Cardiac fibroblast (primary cell): Measurements from ENCODE around the gene TBC1D12.
"Not testable (repeated sequence)": the region's sequence is repeated elsewhere in the genome, so short reads cannot be mapped to it uniquely, and the experiment has no call there.

Experiments
- DNase-seq, 2 donors: peaks; one replicate each; pipeline versions ENCODE4 v3.0.0 to v3.0.0-alpha.2; 2010; ENCODE audit warnings: low read depth in 2 of 2
- H3K4me3 ChIP-seq, 2 donors: replicated peaks in 1 of 2; 1 replicate in 1 of 2; 2 replicates in 1 of 2; pipeline ENCODE4 v1.5.1; 2011; ENCODE audit warnings: low read depth in 2 of 2, low read length in 2 of 2, mild to moderate bottlenecking in 2 of 2, moderate library complexity in 1 of 2
- TF ChIP-seq, protein P1 (sequence below): IDR thresholded peaks from one replicate; pipeline ENCODE4 v1.5.1; 2011; ENCODE audit warnings: low read depth, mild to moderate bottlenecking, low read length, inconsistent platforms

The TBC1D12 gene

DNA sequence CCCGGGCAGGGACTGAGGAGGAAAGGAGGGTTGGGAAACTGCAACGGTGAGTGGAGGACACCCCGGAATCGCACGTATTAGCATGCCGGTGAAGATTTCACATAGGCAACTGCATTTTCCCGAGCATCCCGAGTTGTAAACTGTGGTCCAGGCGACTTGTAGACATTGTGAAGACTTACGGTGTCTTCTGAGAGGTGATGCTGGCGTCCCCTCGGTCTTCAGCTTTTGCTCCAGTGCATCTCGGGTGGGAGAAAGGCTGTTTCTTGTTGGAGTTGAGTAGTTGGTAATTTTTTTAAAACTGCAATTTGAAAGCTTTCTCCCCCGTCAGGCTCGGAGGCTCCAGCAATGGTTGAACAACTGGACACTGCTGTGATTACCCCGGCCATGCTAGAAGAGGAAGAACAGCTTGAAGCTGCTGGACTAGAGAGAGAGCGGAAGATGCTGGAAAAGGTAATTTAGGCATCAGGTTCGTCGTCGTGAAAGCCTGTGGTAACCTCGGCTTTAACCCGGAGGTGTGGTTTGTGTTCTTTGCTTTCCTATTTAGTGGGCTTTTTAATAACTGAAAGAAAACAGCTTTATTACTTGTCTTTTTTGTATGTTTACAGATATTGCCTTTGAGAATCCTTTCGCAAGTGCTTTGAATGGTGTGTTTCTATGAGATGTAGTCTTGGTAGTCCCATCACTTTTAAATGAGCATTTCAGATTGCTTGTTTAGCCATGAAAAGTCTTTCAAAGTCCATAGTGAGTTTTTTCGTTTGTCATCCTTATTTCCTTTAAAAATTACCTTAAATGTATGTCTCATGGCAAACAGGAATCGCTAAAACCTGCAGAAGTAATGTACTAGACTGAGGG, 143.9 kb downstream of the TBC1D12 start:
- peak; percentile 14 to 30 for DNase-seq
- TF ChIP-seq, protein P1, sequence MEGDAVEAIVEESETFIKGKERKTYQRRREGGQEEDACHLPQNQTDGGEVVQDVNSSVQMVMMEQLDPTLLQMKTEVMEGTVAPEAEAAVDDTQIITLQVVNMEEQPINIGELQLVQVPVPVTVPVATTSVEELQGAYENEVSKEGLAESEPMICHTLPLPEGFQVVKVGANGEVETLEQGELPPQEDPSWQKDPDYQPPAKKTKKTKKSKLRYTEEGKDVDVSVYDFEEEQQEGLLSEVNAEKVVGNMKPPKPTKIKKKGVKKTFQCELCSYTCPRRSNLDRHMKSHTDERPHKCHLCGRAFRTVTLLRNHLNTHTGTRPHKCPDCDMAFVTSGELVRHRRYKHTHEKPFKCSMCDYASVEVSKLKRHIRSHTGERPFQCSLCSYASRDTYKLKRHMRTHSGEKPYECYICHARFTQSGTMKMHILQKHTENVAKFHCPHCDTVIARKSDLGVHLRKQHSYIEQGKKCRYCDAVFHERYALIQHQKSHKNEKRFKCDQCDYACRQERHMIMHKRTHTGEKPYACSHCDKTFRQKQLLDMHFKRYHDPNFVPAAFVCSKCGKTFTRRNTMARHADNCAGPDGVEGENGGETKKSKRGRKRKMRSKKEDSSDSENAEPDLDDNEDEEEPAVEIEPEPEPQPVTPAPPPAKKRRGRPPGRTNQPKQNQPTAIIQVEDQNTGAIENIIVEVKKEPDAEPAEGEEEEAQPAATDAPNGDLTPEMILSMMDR: no peak
- peak overlapping the region; percentile 89 to 94 for H3K4me3 ChIP-seq

DNA sequence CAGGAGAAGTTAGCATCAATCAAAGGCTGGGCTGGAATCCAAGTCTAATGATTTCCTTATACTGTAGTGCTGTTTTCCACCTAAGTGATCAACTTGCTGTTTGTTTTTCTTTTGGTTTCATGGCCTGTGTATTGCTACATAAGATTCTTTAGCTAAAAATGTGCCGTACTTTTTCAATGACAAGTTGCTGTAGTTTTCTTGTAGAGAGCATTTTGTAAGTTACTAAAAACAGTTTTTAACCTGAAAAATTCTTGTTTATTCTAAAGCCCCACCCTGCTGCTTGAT, 144.5 kb downstream of the TBC1D12 start:
- TF ChIP-seq, protein P1: no peak
- H3K4me3 ChIP-seq: peak overlapping the region; percentile 89 to 94
- peak in 1 of 2 donors; percentile 9 for DNase-seq

DNA sequence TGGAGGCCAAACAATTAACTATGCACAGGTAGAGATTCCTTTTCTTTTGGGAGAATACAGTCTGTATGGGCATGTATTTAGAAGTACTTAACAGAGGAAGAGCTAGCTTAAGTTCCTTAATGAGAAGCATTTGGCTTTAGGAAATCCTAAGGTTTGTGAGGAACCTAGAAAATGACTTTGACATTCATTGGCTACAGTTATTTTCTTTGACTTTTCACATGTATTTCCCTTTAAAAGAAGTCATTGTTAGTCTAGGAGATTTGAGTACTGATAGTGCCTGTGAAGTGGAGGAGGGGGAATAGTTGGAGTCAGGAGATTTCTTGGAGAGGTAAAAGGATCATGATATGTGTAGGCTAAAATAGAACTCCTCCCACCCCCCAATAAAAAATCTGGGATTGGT, 146.9 kb downstream of the TBC1D12 start:
- TF ChIP-seq, protein P1: no peak
- no peak overlapping the region for H3K4me3 ChIP-seq
- DNase-seq: no peak

DNA sequence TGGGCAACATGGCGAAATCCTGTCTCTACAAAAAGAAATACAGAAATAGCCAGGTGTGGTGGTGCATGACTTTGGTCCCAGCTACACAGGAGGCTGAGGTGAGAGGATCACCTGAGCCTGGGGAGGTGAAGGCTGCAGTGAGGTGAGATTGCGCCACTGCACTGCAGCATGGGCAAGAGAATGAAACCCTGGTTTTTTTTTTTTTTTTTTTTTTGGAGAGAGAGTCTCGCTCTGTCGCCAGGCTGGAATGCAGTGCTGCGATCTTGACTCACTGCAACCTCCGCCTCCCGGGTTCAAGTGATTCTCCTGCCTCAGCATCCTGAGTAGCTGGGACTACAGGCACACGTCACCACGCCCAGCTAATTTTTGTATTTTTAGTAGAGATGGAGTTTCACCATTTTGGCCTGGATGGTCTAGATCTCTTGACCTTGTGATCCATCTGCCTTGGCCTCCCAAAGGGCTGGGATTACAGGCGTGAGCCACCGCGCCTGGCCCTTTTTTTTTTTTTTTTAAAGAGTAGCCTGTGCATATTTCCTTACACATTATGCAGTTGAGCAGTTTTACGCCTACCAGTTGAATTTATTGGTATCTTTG, 165.5 kb downstream of the TBC1D12 start:
- not testable (repeated sequence) for DNase-seq, H3K4me3 ChIP-seq

DNA sequence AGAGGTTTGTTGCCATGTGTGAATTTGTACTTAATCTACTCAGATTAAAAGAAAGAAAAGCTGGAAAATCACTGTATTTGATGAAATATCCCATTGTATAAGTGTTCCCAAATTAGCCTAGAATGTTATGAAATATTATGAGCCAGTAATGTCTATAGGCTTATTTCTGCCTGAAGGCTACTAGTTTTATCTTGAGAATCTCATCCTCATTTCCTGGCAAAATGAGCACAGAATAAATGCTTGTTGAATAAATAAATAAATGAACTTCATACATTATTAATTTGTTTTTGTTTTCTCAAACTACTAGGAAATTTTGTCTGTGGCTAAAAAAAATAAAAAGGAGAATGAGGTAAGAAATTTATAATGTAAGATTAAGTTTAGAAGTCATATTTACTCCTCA, 168.7 kb downstream of the TBC1D12 start:
- no peak for DNase-seq
- H3K4me3 ChIP-seq: no peak overlapping the region
- TF ChIP-seq, protein P1: no peak

DNA sequence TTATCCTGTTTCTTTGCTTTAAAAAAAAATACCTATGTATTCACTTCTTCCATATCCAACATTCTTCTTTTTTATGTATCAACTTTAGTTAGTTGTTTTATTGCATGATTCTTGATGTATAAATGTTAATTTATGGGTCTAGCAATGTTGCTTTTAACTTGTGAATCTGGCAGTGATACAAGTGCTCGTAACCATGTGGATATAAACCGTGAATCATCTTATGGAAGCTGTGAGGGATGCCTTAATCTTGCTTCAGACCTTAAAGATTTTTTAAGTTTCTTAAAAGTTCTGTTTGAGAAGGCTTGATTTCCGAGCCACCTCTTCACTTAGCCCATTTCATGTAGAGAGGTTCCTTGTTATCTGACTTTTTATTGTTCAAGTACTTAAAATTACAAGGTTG, 169.2 kb downstream of the TBC1D12 start:
- DNase-seq: peak; percentile 12 to 43
- TF ChIP-seq, protein P1: no peak
- H3K4me3 ChIP-seq: no peak overlapping the region

DNA sequence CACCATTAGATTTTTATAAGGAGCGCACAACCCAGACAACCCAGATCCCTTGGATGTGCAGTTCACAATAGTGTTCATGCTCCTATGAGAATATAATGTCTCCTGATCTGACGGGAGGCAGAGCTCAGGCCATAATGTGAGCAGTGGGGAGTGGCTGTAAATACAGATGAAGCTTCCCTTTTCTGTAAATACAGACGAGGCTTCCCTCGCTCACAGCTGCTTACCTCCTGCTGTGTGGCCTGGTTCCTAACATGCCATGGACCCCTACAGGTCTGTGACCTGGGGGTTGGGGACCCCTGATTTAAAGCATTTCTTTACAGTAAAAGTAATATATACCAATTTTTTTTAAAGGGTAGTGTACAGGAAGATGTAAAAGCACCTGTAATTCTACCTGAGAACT, 176.4 kb downstream of the TBC1D12 start:
- no peak overlapping the region for H3K4me3 ChIP-seq
- TF ChIP-seq, protein P1: no peak
- no peak for DNase-seq
